ENCODE measurements around the gene WBP2. TPM values are rescaled to one million over a fixed set of nuclear protein-coding genes. Genes with fewer than 3 reads are reported as not detected.

WBP2 gene
- total and polyA plus RNA-seq, 10 of the 15 experiments (the other 5 are each of a cell fraction or from before 2014, with no cell fraction given): 1.5 to 57.3 (median 27.5) TPM

DNA sequence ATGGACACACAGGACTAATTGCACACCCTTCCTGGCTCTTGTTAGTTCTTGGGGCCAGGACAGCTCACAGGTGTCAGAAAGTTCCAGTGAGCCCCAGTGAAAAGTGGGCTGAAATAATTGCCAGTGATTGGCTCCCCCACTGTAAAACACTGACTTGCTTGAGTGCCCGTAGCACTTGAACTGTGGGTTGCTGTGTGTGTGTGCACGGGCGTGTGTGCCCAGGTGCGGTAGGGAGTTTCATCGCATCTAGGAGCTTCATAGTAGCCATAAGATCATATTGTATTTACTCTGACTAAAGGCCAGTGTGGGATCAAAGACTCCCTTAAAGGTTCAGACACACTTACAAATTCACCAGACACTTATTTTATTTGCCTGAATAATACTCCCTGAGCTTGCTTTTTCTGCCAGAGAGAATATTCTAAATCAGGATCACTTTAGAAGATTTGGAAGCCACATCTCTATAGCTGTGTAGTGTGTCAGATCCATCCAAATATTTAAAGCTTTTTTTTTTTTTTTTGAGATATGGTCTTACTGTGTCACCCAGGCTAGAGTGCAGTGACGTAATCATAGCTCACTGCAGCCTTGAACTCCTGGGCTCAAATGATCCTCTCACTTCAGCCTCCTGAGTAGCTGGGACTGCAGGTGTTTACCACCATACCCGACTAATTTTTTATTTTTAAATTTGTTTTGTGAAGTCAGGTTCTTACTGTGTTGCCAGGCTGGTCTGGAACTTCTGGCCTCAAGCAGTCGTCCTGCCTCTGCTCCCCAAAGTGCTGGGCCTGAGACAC lies 59.1 kb downstream of the WBP2 start:
- no peaks in the 10 kb centered on the region for H3K9me3 ChIP-seq (replicated peaks; ENCODE audit: control insufficient read depth, insufficient read depth, low read length)
- no peak overlapping the region for H2AFZ ChIP-seq (ENCODE audit: control insufficient read depth, low read depth, low read length)
- no peak overlapping the region for H3K4me2 ChIP-seq (ENCODE audit: control insufficient read depth, insufficient read depth)
- CTCF ChIA-PET: interaction anchor here (0.7 to 3.2 kb wide), 7 partner anchors 9 to 52 kb away, joined by 3 to 12 read pairs (median 6); no protein-coding TSS in a partner anchor
- RAD21 ChIA-PET (ENCODE audit: unreplicated experiment): interaction anchor here (0.6 to 1.5 kb wide), 3 partner anchors 11 to 32 kb away, joined by 3 to 4 read pairs (median 3); partner anchors contain the start of gene GALK1
- BruUV-seq (replicated peaks): no TSS peak
- in situ Hi-C loops (cut with MboI) (no loop called here), intact Hi-C loops (cut with micrococcal nuclease; ENCODE audit: unreplicated experiment) (no loop called here)
- peaks cover 14% of the 10 kb centered on the region for H3K79me2 ChIP-seq (ENCODE audit: control insufficient read depth, insufficient read depth, low read length)
- H3K9ac ChIP-seq (ENCODE audit: control insufficient read depth, insufficient read depth, low read length): no peak overlapping the region
- 82% methylated on average over 8 of the region's 8 CpGs for WGBS (ENCODE audit: insufficient coverage, insufficient replicate concordance, low lambda C conversion rate, missing lambda C conversion rate)
- POLR2A ChIA-PET: interaction anchor here (0.5 to 2.4 kb wide), 11 partner anchors 10 to 929 kb away, joined by 3 to 17 read pairs (median 4); partner anchors contain the start of gene WBP2
- H4K20me1 ChIP-seq (ENCODE audit: control insufficient read depth, insufficient read depth): no peaks in the 10 kb centered on the region
- DNase-seq (ENCODE audit: low read depth, low spot score) (no peak), ATAC-seq (no peak), FAIRE-seq (no peak)
- H3K36me3 ChIP-seq (ENCODE audit: control insufficient read depth in 2 of 2, insufficient read depth in 2 of 2, low read length in 1 of 2): peaks cover 3 to 27% of the 10 kb centered on the region in 2 experiments
- H3K27me3 ChIP-seq (replicated peaks in 1 of 2; ENCODE audit: control insufficient read depth in 2 of 2, insufficient read depth in 2 of 2, low read length in 1 of 2): no peaks in the 10 kb centered on the region
- no peaks in the 10 kb centered on the region for H3K4me1 ChIP-seq (ENCODE audit: control insufficient read depth, insufficient read depth, low read length)
- no peak overlapping the region for H3K27ac ChIP-seq (ENCODE audit: control insufficient read depth, insufficient read depth)
- H3K4me3 ChIP-seq: no peak overlapping the region
- TF ChIP-seq, protein P1, sequence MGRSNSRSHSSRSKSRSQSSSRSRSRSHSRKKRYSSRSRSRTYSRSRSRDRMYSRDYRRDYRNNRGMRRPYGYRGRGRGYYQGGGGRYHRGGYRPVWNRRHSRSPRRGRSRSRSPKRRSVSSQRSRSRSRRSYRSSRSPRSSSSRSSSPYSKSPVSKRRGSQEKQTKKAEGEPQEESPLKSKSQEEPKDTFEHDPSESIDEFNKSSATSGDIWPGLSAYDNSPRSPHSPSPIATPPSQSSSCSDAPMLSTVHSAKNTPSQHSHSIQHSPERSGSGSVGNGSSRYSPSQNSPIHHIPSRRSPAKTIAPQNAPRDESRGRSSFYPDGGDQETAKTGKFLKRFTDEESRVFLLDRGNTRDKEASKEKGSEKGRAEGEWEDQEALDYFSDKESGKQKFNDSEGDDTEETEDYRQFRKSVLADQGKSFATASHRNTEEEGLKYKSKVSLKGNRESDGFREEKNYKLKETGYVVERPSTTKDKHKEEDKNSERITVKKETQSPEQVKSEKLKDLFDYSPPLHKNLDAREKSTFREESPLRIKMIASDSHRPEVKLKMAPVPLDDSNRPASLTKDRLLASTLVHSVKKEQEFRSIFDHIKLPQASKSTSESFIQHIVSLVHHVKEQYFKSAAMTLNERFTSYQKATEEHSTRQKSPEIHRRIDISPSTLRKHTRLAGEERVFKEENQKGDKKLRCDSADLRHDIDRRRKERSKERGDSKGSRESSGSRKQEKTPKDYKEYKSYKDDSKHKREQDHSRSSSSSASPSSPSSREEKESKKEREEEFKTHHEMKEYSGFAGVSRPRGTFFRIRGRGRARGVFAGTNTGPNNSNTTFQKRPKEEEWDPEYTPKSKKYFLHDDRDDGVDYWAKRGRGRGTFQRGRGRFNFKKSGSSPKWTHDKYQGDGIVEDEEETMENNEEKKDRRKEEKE (IDR thresholded peaks at IDR 0.05): no peak
- no peak for TF ChIP-seq ATF2 (IDR thresholded peaks at IDR 0.05; ENCODE audit: low read length)
- TF ChIP-seq MAX (IDR thresholded peaks at IDR 0.05; ENCODE audit: low read depth, low read length): no peak
- no peak for TF ChIP-seq NFYA (IDR thresholded peaks at IDR 0.05; ENCODE audit: borderline replicate concordance, low read depth, low read length)
- TF ChIP-seq, protein P2, sequence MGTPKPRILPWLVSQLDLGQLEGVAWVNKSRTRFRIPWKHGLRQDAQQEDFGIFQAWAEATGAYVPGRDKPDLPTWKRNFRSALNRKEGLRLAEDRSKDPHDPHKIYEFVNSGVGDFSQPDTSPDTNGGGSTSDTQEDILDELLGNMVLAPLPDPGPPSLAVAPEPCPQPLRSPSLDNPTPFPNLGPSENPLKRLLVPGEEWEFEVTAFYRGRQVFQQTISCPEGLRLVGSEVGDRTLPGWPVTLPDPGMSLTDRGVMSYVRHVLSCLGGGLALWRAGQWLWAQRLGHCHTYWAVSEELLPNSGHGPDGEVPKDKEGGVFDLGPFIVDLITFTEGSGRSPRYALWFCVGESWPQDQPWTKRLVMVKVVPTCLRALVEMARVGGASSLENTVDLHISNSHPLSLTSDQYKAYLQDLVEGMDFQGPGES (IDR thresholded peaks at IDR 0.05): no peak
- TF ChIP-seq YBX1 (IDR thresholded peaks at IDR 0.05): no peak
- no peak for TF ChIP-seq KLF5 (IDR thresholded peaks at IDR 0.05; ENCODE audit: partially characterized antibody)
- no peak for TF ChIP-seq E2F4 (IDR thresholded peaks at IDR 0.05; ENCODE audit: low read depth, low read length)
- TF ChIP-seq YY1 (IDR thresholded peaks at IDR 0.05; ENCODE audit: low read depth, low read length): no peak
- SMC1A ChIA-PET (ENCODE audit: uncharacterized antibody, unreplicated experiment): interaction anchor here (1.0 to 3.2 kb wide), 3 partner anchors 9 to 32 kb away, joined by 3 to 9 read pairs (median 7); no protein-coding TSS in a partner anchor

Measured in GM12878 (cell line).